ENCODE results near the gene CHGA. TPM values are rescaled to one million over a fixed set of nuclear protein-coding genes. Genes with fewer than 3 reads are reported as not detected.

CHGA gene
- total RNA-seq, 4 donors from 2014 or later: 0.55 TPM; not detected in 3

DNA sequence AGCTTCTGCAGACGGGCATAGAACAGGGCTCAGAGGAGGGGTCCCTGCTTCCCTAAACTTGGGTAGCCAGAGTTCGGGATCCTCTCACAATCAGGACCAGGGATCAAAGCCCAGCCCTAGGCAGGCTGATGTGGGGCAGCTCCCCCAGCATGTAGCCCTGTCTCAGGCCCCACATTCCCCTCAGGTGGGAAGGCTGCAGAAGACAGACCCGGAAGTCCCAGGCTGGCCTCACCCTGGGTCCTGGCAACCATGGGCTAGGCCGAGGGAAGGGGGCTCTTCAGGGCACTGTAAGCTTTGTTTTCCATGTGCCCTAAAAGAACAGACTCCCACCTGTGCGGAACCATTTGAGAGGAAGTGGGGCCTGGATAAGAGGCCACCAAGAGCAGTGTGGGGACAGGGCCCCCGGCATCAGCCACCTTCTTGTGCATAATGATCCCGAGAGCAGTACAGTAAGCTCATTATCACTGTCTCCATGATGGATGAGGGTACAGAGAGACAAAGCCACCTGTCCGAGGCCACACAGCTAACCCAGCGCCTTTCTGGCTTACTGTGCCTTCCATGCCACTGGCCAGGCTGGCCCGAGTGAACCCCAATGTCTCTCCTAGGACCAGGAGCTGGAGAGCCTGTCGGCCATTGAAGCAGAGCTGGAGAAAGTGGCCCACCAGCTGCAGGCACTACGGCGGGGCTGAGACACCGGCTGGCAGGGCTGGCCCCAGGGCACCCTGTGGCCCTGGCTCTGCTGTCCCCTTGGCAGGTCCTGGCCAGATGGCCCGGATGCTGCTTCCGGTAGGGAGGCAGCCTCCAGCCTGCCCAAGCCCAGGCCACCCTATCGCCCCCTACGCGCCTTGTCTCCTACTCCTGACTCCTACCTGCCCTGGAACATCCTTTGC, 11.5 kb downstream of the CHGA start:
- DNase-seq (ENCODE audit: low spot score in 2 of 2): no peak
- H3K4me3 ChIP-seq: no peak overlapping the region
- H3K4me1 ChIP-seq: peaks cover 18% of the 10 kb centered on the region
- no peak overlapping the region for H3K27ac ChIP-seq
- TF ChIP-seq EP300 (IDR thresholded peaks at IDR 0.05): no peak
- TF ChIP-seq, protein P1, sequence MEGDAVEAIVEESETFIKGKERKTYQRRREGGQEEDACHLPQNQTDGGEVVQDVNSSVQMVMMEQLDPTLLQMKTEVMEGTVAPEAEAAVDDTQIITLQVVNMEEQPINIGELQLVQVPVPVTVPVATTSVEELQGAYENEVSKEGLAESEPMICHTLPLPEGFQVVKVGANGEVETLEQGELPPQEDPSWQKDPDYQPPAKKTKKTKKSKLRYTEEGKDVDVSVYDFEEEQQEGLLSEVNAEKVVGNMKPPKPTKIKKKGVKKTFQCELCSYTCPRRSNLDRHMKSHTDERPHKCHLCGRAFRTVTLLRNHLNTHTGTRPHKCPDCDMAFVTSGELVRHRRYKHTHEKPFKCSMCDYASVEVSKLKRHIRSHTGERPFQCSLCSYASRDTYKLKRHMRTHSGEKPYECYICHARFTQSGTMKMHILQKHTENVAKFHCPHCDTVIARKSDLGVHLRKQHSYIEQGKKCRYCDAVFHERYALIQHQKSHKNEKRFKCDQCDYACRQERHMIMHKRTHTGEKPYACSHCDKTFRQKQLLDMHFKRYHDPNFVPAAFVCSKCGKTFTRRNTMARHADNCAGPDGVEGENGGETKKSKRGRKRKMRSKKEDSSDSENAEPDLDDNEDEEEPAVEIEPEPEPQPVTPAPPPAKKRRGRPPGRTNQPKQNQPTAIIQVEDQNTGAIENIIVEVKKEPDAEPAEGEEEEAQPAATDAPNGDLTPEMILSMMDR (IDR thresholded peaks at IDR 0.05): no peak
- TF ChIP-seq POLR2AphosphoS5 (IDR thresholded peaks at IDR 0.05): no peak
- no peak for TF ChIP-seq POLR2A (IDR thresholded peaks at IDR 0.05)
- H3K36me3 ChIP-seq: no peaks in the 10 kb centered on the region
- 95% methylated on average over 10 of the region's 19 CpGs for WGBS
- no peaks in the 10 kb centered on the region for H3K27me3 ChIP-seq
- H3K9me3 ChIP-seq: no peaks in the 10 kb centered on the region

DNA sequence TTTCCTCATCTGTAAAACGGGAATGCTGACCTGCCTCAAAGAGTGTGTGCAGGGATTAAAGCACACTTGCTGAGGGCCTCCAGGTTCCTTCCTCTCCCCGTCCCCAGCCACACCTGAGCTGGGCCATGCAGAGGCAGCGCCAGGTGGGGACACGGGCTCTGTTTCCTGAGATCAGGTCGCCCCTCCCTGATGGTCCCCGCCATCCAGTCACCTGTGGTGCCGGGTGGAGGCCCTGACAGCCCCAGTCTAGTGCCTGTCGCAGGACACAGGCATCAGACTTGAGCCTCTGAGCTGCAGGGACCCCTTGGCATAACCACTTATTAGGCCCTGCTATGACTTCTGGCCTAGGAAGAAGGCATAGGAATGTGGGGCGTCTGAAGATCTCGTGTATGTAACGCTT, 12.5 kb downstream of the CHGA start:
- TF ChIP-seq EP300 (IDR thresholded peaks at IDR 0.05): no peak
- no peak for TF ChIP-seq POLR2AphosphoS5 (IDR thresholded peaks at IDR 0.05)
- TF ChIP-seq, protein P1 (IDR thresholded peaks at IDR 0.05): no peak
- TF ChIP-seq POLR2A (IDR thresholded peaks at IDR 0.05): no peak
- Histone ChIP-seq H3K4me3 (no peak overlapping the region), H3K36me3 (no peaks in the 10 kb centered on the region), H3K27me3 (no peaks in the 10 kb centered on the region), H3K4me1 (peaks cover 18% of the 10 kb centered on the region), H3K27ac (no peak overlapping the region), H3K9me3 (no peaks in the 10 kb centered on the region)
- 97% methylated on average over 10 of the region's 11 CpGs for WGBS
- DNase-seq (ENCODE audit: low spot score in 2 of 2): no peak

DNA sequence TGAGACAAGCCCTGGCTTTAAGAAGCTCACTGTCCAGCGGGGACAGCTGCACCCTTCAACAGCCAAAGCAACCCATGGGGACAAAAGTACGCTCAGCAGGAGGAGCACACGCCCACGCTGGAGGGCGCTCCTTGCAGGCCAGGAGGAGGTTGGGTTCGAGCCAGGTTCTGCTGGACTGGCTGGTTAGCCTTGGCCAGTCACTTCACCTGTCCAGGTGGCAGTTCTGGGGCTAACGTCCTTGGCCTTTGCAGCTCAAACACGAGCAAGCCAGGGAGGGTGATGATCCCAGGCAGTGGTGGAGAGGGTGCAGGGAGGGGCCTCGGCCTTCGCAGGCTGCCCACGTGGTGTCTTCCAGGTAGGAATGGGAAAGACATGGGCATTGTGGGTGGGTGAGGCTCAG, 13.1 kb downstream of the CHGA start:
- WGBS: 90% methylated on average over 10 of the region's 11 CpGs
- Histone ChIP-seq H3K27me3 (no peaks in the 10 kb centered on the region), H3K4me1 (peaks cover 16% of the 10 kb centered on the region), H3K9me3 (no peaks in the 10 kb centered on the region), H3K36me3 (peaks cover 6% of the 10 kb centered on the region), H3K27ac (no peak overlapping the region), H3K4me3 (no peak overlapping the region)
- TF ChIP-seq EP300 (IDR thresholded peaks at IDR 0.05): no peak
- DNase-seq (ENCODE audit: low spot score in 2 of 2): no peak

- H3K27me3 ChIP-seq: no peaks in the 10 kb centered on the region
- peaks cover 13% of the 10 kb centered on the region for H3K4me1 ChIP-seq
- H3K9me3 ChIP-seq: no peaks in the 10 kb centered on the region
- no peak overlapping the region for H3K27ac ChIP-seq
- no peak for TF ChIP-seq POLR2AphosphoS5 (IDR thresholded peaks at IDR 0.05)
- TF ChIP-seq EP300 (IDR thresholded peaks at IDR 0.05): no peak
- TF ChIP-seq, protein P1 (IDR thresholded peaks at IDR 0.05): no peak
- TF ChIP-seq POLR2A (IDR thresholded peaks at IDR 0.05): no peak
- no peak overlapping the region for H3K4me3 ChIP-seq
- H3K36me3 ChIP-seq: peaks cover 15% of the 10 kb centered on the region
- 83% methylated on average over 12 of the region's 16 CpGs for WGBS
- no peak for DNase-seq (ENCODE audit: low spot score in 2 of 2)
Measured at GRCh38 chr14:92937051-92937937, 14.3 kb downstream of the CHGA start.

DNA sequence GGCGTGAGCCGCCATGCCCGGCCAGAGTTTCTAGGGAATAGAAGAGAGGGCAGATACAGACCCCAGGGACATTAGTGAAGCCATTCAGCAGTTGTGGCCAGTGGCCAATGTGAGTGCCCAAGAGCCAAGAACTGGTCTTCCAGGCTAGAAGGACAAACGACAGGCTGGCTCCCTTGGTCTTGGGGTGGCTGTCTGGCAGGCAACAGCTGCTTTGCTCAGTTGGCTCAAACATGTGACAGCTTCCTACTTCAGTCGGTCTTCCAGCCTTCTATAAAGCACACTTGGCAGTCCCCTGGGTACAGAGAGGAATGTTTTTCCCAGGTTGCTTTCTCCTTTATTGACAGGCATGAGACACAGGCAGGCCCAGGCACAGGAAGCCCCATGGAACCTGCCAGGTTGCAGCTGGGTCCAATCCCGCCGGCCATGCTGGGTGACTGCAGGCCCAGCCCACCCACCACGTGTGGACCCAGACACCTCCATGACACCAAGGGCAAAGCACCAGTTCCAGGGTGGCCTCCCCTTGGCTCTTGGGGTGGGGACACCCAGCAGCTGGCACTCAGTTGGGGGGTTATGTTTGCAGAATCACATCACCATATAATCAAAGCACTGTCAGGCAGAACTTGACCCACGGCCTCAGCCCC, 15.4 kb downstream of the CHGA start:
- Histone ChIP-seq H3K27ac (no peak overlapping the region), H3K4me3 (no peak overlapping the region), H3K9me3 (no peaks in the 10 kb centered on the region), H3K27me3 (no peaks in the 10 kb centered on the region), H3K4me1 (peaks cover 13% of the 10 kb centered on the region), H3K36me3 (peaks cover 18% of the 10 kb centered on the region)
- WGBS: 58% methylated on average over 2 of the region's 9 CpGs
- TF ChIP-seq POLR2AphosphoS5 (IDR thresholded peaks at IDR 0.05): no peak
- TF ChIP-seq EP300 (IDR thresholded peaks at IDR 0.05): no peak
- no peak for TF ChIP-seq POLR2A (IDR thresholded peaks at IDR 0.05)
- TF ChIP-seq, protein P1 (IDR thresholded peaks at IDR 0.05): no peak
- no peak for DNase-seq (ENCODE audit: low spot score in 2 of 2)
